GM23338 (cell line): ENCODE data around the gene NPIPA5.
"Not testable (repeated sequence)": the region's sequence is repeated elsewhere in the genome, so short reads cannot be mapped to it uniquely, and the experiment has no call there.

Experiments used
- CTCF ChIP-seq, 2 experiments: fragments of 200-600 bp in 1 of 2; sonication (generic) in 1 of 2; conservative IDR thresholded peaks; 2 replicates each; pipeline versions ENCODE4 v1.5.1 to v1.6.1; 2016 to 2017; ENCODE audit warnings: antibody characterized with exemption in 2 of 2, low read depth in 2 of 2, mild to moderate bottlenecking in 2 of 2, moderate library complexity in 1 of 2
- EZH2 ChIP-seq: fragments of 200-600 bp; sonication (generic); IDR thresholded peaks from one replicate; pipeline ENCODE4 v1.8.0; 2017; ENCODE audit warnings: antibody characterized with exemption, mild to moderate bottlenecking, low read depth; ENCODE audit not compliant: unreplicated experiment
- EZH2phosphoT487 ChIP-seq: fragments of 200-600 bp; sonication (generic); IDR thresholded peaks from one replicate; pipeline ENCODE4 v1.8.1; 2018; ENCODE audit warnings: antibody characterized with exemption; ENCODE audit not compliant: unreplicated experiment
- POLR2AphosphoS5 ChIP-seq: IDR thresholded peaks from 2 replicates; pipeline ENCODE4 v1.6.1; 2016; ENCODE audit warnings: antibody characterized with exemption, low read depth
- STAT1 ChIP-seq: IDR thresholded peaks from one replicate; pipeline ENCODE4 v1.6.1; 2016; ENCODE audit warnings: antibody characterized with exemption; ENCODE audit not compliant: unreplicated experiment
- TF ChIP-seq, protein P1 (sequence below): IDR thresholded peaks from one replicate; pipeline ENCODE4 v1.6.1; 2018; ENCODE audit warnings: antibody characterized with exemption; ENCODE audit not compliant: unreplicated experiment

GRCh38 chr16:15354846-15355245 is 23.2 kb downstream of the NPIPA5 start:
- not testable (repeated sequence) for TF ChIP-seq EZH2phosphoT487; CTCF (conservative IDR thresholded peaks at IDR 0.05; ENCODE audit: low read depth in 2 of 2); POLR2AphosphoS5; EZH2; STAT1
- TF ChIP-seq, protein P1, sequence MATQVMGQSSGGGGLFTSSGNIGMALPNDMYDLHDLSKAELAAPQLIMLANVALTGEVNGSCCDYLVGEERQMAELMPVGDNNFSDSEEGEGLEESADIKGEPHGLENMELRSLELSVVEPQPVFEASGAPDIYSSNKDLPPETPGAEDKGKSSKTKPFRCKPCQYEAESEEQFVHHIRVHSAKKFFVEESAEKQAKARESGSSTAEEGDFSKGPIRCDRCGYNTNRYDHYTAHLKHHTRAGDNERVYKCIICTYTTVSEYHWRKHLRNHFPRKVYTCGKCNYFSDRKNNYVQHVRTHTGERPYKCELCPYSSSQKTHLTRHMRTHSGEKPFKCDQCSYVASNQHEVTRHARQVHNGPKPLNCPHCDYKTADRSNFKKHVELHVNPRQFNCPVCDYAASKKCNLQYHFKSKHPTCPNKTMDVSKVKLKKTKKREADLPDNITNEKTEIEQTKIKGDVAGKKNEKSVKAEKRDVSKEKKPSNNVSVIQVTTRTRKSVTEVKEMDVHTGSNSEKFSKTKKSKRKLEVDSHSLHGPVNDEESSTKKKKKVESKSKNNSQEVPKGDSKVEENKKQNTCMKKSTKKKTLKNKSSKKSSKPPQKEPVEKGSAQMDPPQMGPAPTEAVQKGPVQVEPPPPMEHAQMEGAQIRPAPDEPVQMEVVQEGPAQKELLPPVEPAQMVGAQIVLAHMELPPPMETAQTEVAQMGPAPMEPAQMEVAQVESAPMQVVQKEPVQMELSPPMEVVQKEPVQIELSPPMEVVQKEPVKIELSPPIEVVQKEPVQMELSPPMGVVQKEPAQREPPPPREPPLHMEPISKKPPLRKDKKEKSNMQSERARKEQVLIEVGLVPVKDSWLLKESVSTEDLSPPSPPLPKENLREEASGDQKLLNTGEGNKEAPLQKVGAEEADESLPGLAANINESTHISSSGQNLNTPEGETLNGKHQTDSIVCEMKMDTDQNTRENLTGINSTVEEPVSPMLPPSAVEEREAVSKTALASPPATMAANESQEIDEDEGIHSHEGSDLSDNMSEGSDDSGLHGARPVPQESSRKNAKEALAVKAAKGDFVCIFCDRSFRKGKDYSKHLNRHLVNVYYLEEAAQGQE, result not testable (repeated sequence)
